Activated naive CD8-positive, alpha-beta T cell treated with anti-CD3 and anti-CD28 coated beads for 36 hours (primary cell): ENCODE data around the gene ABCE1. TPM values are rescaled to one million over a fixed set of nuclear protein-coding genes. Genes with fewer than 3 reads are reported as not detected.

Experiments used
- DNase-seq: peaks from one replicate; pipeline ENCODE4 v3.0.0; 2021
- H3K27ac Mint-ChIP-seq: one replicate; pipeline ENCODE4 v1.8.0; 2022; ENCODE audit warnings: mild to moderate bottlenecking, moderate library complexity, mixed read lengths
- H3K27me3 Mint-ChIP-seq: one replicate; pipeline ENCODE4 v1.8.0; 2022; ENCODE audit warnings: mild to moderate bottlenecking, mixed read lengths
- H3K36me3 Mint-ChIP-seq: one replicate; pipeline ENCODE4 v1.8.0; 2021; ENCODE audit warnings: mild to moderate bottlenecking, mixed read lengths
- H3K4me1 Mint-ChIP-seq: one replicate; pipeline ENCODE4 v1.8.0; 2021; ENCODE audit warnings: mixed read lengths
- H3K4me3 Mint-ChIP-seq: one replicate; pipeline ENCODE4 v1.8.0; 2022; ENCODE audit warnings: mild to moderate bottlenecking, moderate library complexity, mixed read lengths
- H3K9me3 Mint-ChIP-seq: one replicate; pipeline ENCODE4 v1.8.0; 2022; ENCODE audit warnings: mixed read lengths
- total RNA-seq, 2 experiments: library from RNA; stranded (reverse); gene quantifications; one replicate each; pipeline ENCODE4 v1.2.3, GENCODE V29; 2021

The ABCE1 gene
- 100 to 1,000 TPM; 198 to 210 TPM for total RNA-seq

DNA sequence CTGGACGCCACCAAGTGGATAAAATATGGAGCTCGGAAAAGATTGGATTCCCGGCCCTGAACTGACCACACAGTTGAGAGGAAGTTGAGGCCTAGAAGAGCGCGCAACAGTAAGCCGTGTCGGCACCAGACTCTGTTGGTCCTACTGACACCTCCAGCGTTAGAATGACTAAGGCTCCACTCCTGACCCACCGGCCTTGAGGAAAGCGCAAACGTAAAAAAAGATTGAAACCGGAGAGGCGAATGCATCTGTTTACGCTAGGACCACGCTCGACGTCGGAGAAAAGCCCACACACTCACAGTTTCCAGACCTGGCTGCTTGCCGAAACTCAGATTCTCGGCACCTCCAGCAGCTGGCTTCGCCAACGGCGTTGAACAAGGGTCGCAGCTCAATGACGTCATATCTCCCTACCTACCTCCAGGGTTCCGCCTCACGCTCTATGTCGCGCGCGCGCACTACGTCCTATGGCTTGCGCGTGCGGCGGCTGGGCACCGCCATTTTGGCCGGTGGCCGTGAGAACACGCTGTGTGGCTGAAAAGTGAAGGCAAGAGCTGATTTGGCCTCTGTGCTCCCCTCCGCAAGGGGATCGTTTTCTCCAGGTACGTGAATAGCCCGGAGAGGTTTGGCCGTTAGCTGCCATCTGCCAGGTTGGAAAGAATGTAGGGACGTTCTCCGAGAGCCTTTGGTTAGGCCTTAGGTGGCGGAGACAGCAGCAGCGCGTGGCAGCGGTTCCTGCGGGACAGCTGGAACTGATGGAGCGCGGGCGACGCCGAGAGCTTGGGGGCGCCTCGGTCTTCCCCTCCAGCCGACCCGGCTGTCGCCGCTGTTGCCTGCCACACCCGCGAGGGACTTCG is at the start of gene ABCE1, which contains the start of gene ANAPC10:
TSS of gene ABCE1 (plus strand) at position 491 of the 854 bp plus-strand sequence. CDS start 6,102 bp downstream, outside the sequence.
TSS of gene ANAPC10 (minus strand) at position 376 of the 854 bp plus-strand sequence. CDS start 2,097 bp downstream, outside the sequence.
- peaks cover 5% of the 10 kb centered on the region for H3K9me3 Mint-ChIP-seq
- H3K27me3 Mint-ChIP-seq = no peaks in the 10 kb centered on the region
- DNase-seq = peak; percentile 95
- peak within 1 kb of the TSS; percentile 99 for H3K27ac Mint-ChIP-seq
- peaks cover 18% of the 10 kb centered on the region for H3K4me1 Mint-ChIP-seq
- H3K36me3 Mint-ChIP-seq = peaks cover 33% of the 10 kb centered on the region
- peak within 1 kb of the TSS; percentile 95 for H3K4me3 Mint-ChIP-seq

- Mint-ChIP-seq H3K27me3 (no peaks in the 10 kb centered on the region), H3K4me3 (no peak overlapping the region), H3K4me1 (peaks cover 11% of the 10 kb centered on the region), H3K9me3 (no peaks in the 10 kb centered on the region), H3K36me3 (peaks cover 21% of the 10 kb centered on the region), H3K27ac (no peak overlapping the region)
- no peak for DNase-seq
These were observed 49.3 kb upstream of the ABCE1 start for GRCh38 chr4:145048817-145049216.

- peaks cover 19% of the 10 kb centered on the region for H3K36me3 Mint-ChIP-seq
These were observed 48.9 kb upstream of the ABCE1 start for GRCh38 chr4:145049241-145049640.

DNA sequence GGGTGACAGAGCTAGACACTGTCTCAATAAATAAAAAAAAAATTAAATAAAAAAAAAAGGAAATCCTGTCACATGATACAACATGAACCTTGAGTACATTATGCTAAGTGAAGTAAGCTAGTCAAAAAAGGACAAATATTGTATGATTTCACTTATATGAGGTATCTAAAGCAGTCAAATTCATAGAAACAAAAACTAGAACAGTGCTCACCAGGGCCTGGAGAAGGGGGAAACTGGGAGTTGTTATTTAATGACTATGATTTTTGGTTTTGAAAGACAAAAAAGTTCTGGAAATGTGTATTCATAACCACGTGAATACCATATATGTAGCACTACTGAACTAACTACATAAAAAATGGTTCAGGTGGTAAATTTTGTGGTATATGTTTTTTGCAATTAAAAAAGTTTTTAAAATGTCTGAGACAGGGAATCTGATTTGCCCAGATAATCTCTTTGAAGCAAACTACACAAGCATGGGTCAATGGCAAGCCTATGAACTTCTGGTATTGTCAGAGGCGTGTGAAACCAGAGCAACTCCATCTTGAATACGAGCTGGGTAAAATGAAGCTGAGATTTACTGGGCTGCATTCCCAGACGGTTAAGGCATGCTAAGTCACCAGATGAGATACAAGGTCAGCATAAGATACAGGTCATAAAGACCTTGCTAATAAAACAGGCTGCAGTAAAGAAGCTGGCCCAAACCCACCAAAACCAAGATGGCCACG is 42.4 kb upstream of the ABCE1 start:
- H3K9me3 Mint-ChIP-seq = no peaks in the 10 kb centered on the region
- H3K4me3 Mint-ChIP-seq = no peak overlapping the region
- no peak for DNase-seq
- H3K4me1 Mint-ChIP-seq = peaks cover 22% of the 10 kb centered on the region
- peaks cover 14% of the 10 kb centered on the region for H3K36me3 Mint-ChIP-seq
- no peaks in the 10 kb centered on the region for H3K27me3 Mint-ChIP-seq
- H3K27ac Mint-ChIP-seq = no peak overlapping the region

More at GRCh38 chr4:145049241-145049640, 48.9 kb upstream of the ABCE1 start:
- Mint-ChIP-seq H3K9me3 (no peaks in the 10 kb centered on the region), H3K4me3 (no peak overlapping the region), H3K4me1 (peaks cover 11% of the 10 kb centered on the region), H3K27me3 (no peaks in the 10 kb centered on the region), H3K27ac (no peak overlapping the region)
- no peak for DNase-seq

DNA sequence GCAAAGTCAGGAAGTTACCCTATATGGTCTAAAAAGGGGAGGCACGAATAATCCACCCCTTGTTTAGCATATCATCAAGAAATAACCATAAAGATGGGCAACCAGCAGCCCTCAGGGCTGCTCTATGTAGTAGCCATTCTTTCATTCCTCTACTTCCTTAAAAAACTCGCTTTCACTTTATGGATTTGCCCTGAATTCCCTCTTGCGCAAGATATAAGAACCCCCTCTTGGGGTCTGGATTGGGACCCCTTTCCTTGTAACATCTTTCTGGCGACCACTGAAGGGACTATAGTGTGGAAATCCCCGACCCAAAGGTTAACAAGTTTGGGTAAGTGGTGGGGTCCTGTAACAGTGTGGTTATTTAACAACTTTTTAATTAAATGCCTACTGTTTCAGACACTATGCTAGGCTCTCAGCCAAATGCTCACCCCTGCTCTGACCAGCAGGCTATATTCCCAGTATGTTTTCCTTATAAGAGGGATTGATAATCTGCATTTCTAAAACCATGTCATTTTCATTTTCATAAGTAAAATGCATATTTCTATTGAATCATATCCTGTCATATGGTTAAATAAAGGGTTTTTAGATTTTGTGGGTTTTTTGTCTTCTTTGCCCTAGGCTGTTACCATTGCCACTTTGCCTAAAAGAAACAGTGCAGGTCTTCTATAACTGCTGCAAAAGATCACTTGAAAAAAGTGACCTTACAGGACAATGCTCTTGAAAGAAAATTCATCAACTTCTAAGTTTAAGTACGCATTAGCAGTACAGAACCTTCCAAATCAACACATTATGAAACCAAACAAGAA is 41.6 kb upstream of the ABCE1 start:
- Mint-ChIP-seq H3K27ac (peak overlapping the region; percentile 74), H3K9me3 (no peaks in the 10 kb centered on the region), H3K27me3 (no peaks in the 10 kb centered on the region), H3K36me3 (peaks cover 10% of the 10 kb centered on the region), H3K4me3 (peak overlapping the region; percentile 15), H3K4me1 (peaks cover 25% of the 10 kb centered on the region)
- DNase-seq = no peak

- Mint-ChIP-seq H3K27me3 (no peaks in the 10 kb centered on the region), H3K36me3 (peaks cover 15% of the 10 kb centered on the region), H3K4me1 (peaks cover 25% of the 10 kb centered on the region), H3K4me3 (no peak overlapping the region), H3K9me3 (no peaks in the 10 kb centered on the region), H3K27ac (no peak overlapping the region)
- DNase-seq = no peak
These were observed 39.9 kb upstream of the ABCE1 start for GRCh38 chr4:145058256-145058655.

- no peak overlapping the region for H3K4me3 Mint-ChIP-seq
- peaks cover 5% of the 10 kb centered on the region for H3K36me3 Mint-ChIP-seq
- DNase-seq = no peak
- no peak overlapping the region for H3K27ac Mint-ChIP-seq
- peaks cover 26% of the 10 kb centered on the region for H3K4me1 Mint-ChIP-seq
- no peaks in the 10 kb centered on the region for H3K9me3 Mint-ChIP-seq
- H3K27me3 Mint-ChIP-seq = no peaks in the 10 kb centered on the region
These were observed 36.7 kb upstream of the ABCE1 start for GRCh38 chr4:145061318-145061920.

- H3K36me3 Mint-ChIP-seq = peaks cover 5% of the 10 kb centered on the region
- peaks cover 25% of the 10 kb centered on the region for H3K4me1 Mint-ChIP-seq
- no peak overlapping the region for H3K4me3 Mint-ChIP-seq
- H3K9me3 Mint-ChIP-seq = no peaks in the 10 kb centered on the region
- no peak for DNase-seq
- no peak overlapping the region for H3K27ac Mint-ChIP-seq
- H3K27me3 Mint-ChIP-seq = no peaks in the 10 kb centered on the region
These were observed 32.0 kb upstream of the ABCE1 start for GRCh38 chr4:145066063-145066501.

GRCh38 chr4:145069361-145069760 is 28.8 kb upstream of the ABCE1 start:
- DNase-seq = no peak
- H3K27ac Mint-ChIP-seq = no peak overlapping the region
- no peaks in the 10 kb centered on the region for H3K27me3 Mint-ChIP-seq
- H3K4me3 Mint-ChIP-seq = no peak overlapping the region
- no peaks in the 10 kb centered on the region for H3K9me3 Mint-ChIP-seq
- no peaks in the 10 kb centered on the region for H3K36me3 Mint-ChIP-seq
- H3K4me1 Mint-ChIP-seq = peaks cover 30% of the 10 kb centered on the region

DNA sequence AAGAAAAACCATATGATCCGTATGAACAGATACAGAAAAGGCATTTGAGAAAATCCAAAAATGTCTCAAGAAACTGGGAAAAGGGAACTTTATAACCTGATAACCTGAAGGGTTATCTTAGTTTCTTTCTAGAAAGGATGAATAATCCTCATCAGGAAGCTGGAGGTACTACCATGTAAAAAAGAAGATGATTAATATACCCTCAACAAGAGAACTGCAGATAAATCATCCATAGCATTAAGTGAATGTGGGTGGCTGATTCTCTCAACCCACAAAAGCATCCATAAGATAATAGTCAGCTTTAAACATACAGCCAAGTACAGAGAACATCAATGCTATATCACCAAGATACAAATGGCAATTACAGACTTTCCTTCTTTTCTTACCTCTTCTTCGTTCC is 26.6 kb upstream of the ABCE1 start:
- Mint-ChIP-seq H3K36me3 (peaks cover 8% of the 10 kb centered on the region), H3K9me3 (peaks cover 2% of the 10 kb centered on the region), H3K4me1 (peaks cover 27% of the 10 kb centered on the region), H3K4me3 (no peak overlapping the region), H3K27ac (no peak overlapping the region), H3K27me3 (no peaks in the 10 kb centered on the region)
- DNase-seq = no peak

DNA sequence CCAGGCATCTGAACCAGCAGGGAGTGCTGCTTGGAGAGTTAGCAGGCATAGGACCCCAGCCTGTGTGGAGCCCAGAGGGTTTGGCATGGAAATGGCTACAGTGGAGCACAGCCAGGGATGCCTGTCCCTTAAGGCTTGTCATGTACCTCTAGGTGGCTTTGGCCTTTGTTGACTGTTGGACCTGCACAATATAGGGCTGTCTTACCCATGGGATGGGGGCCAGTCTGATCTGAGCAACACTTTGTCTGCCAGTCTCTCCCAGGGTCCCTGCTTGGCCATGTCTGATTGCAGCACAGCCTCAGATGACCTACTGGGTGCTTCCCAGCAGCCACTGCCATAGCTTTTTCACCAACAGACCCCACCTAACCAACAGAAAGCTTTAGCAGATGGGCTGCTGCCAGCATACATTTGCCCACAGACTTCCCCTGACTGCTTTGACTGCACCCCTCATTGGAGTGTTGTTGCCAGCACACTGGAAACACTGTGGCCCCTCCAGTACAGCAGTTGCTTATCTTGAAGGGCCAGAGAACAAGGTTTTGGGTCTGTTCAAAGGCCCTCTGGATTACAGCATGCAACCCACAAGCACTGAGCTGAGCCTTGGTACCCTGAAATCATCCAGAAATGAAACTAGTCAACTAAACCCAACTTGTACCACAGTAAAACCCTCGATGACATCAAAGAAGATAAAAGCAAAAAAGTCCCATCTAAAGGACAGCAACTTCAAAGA is 22.2 kb upstream of the ABCE1 start:
- Mint-ChIP-seq H3K9me3 (peaks cover 10% of the 10 kb centered on the region), H3K4me3 (no peak overlapping the region), H3K27me3 (no peaks in the 10 kb centered on the region), H3K4me1 (peaks cover 30% of the 10 kb centered on the region), H3K36me3 (peaks cover 42% of the 10 kb centered on the region), H3K27ac (peak overlapping the region; percentile 74)
- no peak for DNase-seq

DNA sequence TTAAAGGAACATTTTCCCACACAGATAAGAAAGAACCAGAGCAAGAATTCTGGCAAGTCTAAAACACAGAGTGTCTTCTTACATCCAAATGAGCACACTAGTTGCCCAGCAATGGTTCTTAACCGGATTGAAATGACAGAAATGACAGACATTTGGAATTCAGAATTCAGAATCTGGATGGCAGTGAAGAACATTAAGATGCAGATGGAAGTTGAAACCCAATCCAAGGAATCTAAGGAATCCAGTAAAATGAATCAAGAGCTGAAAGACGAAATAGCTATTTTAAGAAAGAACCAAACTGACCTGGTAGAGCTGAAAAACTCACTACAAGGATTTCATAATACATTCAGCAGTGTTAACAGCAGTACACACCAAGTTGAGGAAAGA is 21.6 kb upstream of the ABCE1 start:
- H3K27ac Mint-ChIP-seq = peak overlapping the region; percentile 74
- peaks cover 42% of the 10 kb centered on the region for H3K36me3 Mint-ChIP-seq
- peaks cover 10% of the 10 kb centered on the region for H3K9me3 Mint-ChIP-seq
- no peak for DNase-seq
- H3K4me3 Mint-ChIP-seq = no peak overlapping the region
- peaks cover 29% of the 10 kb centered on the region for H3K4me1 Mint-ChIP-seq
- no peaks in the 10 kb centered on the region for H3K27me3 Mint-ChIP-seq

- Mint-ChIP-seq H3K4me3 (no peak overlapping the region), H3K36me3 (peaks cover 46% of the 10 kb centered on the region), H3K9me3 (peaks cover 7% of the 10 kb centered on the region), H3K27me3 (no peaks in the 10 kb centered on the region), H3K27ac (no peak overlapping the region), H3K4me1 (peaks cover 18% of the 10 kb centered on the region)
- no peak for DNase-seq
These were observed 16.4 kb upstream of the ABCE1 start for GRCh38 chr4:145081756-145082155.
